Mesenteric fat pad (tissue), 1 donor: ENCODE measurements around the gene CBLL1. TPM values are rescaled to one million over a fixed set of nuclear protein-coding genes. Genes with fewer than 3 reads are reported as not detected.

Source experiments
- DNase-seq: peaks from one replicate; pipeline ENCODE4 v3.0.0-alpha.2; 2020; ENCODE audit warnings: low spot score
- total RNA-seq: library from RNA; stranded (reverse); fragmentation: NEBNext Ultra II Directional; extraction: Animal tissue kit (Norgen Biotek cat#: 25700); gene quantifications from one replicate; pipeline ENCODE4 v1.2.1, GENCODE V29; 2021
- donor health status: DM: yes; HTN: yes; CAD: no.

The CBLL1 gene
- total RNA-seq, 1 donor from 2014 or later: 23.8 TPM

GRCh38 chr7:107809179-107809578, 65.2 kb downstream of the CBLL1 start:
- DNase-seq: no peak

GRCh38 chr7:107810626-107811025, 66.7 kb downstream of the CBLL1 start:
- no peak for DNase-seq

Other genes starting within 250 kb of the CBLL1 start
- gene COG5, start 180.2 kb upstream of the CBLL1 start, total RNA-seq: 51.6 TPM
- 4.3 TPM for gene DUS4L, start 180.2 kb upstream of the CBLL1 start, total RNA-seq
- 80.6 TPM for gene BCAP29, start 163.9 kb upstream of the CBLL1 start, total RNA-seq
- gene SLC26A4, start 83.3 kb upstream of the CBLL1 start, total RNA-seq: 0.67 TPM
- 0.45 TPM for gene SLC26A3, start 59.1 kb downstream of the CBLL1 start, total RNA-seq
- gene DLD, start 147.0 kb downstream of the CBLL1 start, total RNA-seq: 107 TPM